GM12865 (cell line): ENCODE measurements around the gene GABRR2.
"Not testable (repeated sequence)": the region's sequence is repeated elsewhere in the genome, so short reads cannot be mapped to it uniquely, and the experiment has no call there.

Experiments used
- DNase-seq: peaks from one replicate; pipeline ENCODE4 v3.0.0; 2010; ENCODE audit warnings: low read depth
- H3K4me3 ChIP-seq: 2 replicates; pipeline ENCODE4 v1.5.1; 2011; ENCODE audit warnings: mild to moderate bottlenecking, low read depth, low read length, control low read depth
- TF ChIP-seq, protein P1 (sequence below): IDR thresholded peaks from 2 replicates; pipeline ENCODE4 v1.5.1; 2011; ENCODE audit warnings: low read length, control low read depth, low read depth, inconsistent platforms; ENCODE audit not compliant: insufficient read depth; ENCODE audit errors: missing control alignments

The GABRR2 gene

DNA sequence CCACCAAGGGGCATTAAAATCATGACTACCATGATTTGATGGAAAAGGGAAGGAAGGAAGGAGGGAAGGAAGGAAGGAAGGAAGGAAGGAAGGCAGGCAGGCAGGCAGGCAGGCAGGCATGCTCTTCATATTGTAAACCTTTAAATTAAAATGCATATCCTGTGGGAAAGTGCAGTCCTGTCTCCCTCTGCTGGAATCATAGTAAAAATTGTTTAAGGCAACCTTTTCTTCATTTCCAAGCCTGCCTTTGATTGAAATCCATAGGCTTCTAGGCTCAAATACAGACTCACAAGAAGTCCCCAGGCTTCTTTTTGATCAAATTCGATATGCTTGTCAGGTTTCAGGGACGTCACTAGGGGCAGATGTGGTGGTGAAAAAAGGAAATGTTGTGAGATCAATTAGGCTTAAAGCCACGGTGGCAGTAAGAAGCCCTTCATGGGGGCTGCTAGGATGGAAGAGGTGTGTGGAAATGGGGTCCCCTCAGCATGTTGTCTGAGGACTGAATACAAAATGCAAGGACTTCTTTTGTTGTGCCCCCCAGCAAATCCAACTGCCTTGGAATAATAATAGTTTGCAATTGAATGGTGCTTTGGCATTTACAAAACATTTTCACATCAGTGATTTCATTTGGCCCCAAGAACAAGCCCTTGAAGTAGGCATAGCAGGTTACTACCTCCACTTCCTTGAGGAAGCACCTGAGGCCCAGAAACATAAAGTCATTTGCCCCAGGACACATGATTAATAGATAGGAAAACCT, 72.3 kb downstream of the GABRR2 start:
- peak; percentile 47 for DNase-seq
- TF ChIP-seq, protein P1, sequence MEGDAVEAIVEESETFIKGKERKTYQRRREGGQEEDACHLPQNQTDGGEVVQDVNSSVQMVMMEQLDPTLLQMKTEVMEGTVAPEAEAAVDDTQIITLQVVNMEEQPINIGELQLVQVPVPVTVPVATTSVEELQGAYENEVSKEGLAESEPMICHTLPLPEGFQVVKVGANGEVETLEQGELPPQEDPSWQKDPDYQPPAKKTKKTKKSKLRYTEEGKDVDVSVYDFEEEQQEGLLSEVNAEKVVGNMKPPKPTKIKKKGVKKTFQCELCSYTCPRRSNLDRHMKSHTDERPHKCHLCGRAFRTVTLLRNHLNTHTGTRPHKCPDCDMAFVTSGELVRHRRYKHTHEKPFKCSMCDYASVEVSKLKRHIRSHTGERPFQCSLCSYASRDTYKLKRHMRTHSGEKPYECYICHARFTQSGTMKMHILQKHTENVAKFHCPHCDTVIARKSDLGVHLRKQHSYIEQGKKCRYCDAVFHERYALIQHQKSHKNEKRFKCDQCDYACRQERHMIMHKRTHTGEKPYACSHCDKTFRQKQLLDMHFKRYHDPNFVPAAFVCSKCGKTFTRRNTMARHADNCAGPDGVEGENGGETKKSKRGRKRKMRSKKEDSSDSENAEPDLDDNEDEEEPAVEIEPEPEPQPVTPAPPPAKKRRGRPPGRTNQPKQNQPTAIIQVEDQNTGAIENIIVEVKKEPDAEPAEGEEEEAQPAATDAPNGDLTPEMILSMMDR, result peak; percentile 40
- no peak overlapping the region for H3K4me3 ChIP-seq

DNA sequence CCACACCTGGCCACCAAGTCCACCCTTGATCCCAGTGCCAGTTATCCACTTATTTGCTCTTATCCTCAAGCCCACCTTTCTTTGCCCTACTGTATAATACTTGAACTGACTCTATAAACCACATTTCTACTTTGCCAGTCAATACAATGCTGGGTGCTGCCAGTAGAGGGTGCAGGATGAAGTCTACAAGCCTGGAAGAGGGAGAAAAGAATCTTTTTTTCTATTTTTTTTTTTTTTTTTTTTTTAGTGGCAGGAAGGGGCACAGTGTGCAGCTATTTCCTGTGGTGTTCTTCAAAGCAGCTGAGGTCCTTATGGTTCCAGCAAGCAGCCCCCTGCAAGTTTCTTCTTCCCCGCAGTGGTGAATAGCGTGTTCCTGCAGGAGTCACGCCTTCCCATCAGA, 75.8 kb downstream of the GABRR2 start:
- DNase-seq, result peak; percentile 52
- H3K4me3 ChIP-seq, result no peak overlapping the region
- TF ChIP-seq, protein P1, result peak; percentile 45

DNA sequence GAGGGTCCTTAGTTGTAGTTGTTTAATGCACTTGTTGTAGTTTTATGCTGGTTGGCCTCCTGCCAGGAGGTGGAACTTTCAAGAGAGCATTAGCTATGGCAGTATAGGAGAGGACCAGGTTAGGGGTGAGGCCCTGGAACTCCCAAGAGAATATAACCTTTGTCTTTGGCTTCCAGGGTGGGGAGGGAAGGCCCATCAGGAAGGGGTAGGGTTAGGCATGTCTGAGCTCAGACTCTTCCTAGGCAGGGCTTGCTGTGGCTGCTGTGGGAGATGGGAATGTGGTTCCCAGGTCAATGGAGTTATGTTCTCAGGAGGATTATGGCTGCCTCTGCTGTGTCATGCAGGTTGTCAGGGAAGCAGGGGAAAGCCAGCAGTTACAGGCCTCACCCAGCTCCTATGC, 77.9 kb downstream of the GABRR2 start:
- DNase-seq, result no peak
- TF ChIP-seq, protein P1, result no peak
- no peak overlapping the region for H3K4me3 ChIP-seq

DNA sequence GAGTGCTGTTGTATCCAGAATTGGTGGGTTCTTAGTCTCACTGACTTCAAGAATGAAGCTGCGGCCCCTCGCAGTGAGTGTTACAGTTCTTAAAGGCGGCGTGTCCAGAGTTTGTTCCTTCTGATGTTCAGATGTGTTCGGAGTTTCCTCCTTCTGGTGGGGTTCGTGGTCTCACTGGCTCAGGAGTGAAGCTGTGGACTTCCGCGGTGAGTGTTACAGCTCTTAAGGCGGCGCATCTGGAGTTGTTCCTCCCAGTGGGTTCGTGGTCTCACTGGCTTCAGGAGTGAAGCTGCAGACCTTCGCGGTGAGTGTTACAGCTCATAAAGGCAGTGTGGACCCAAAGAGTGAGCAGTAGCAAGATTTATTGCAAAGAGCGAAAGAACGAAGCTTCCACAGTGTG, 81.5 kb downstream of the GABRR2 start:
- DNase-seq, H3K4me3 ChIP-seq: not testable (repeated sequence)

DNA sequence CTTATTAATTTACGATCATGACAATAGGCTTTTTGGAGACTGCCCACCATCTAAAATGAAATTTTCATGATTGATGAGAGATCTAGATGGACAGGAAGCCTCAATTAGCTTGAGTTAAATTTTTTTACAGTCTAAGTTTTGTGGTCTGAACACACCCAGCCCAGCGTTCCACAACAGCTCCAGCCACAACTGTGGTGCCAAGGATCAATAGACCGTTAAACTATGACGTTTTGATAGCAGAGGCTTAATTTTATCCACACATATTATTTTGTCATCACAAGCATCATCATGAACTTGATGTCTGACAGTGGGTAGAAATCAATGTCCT, 92.4 kb downstream of the GABRR2 start:
- H3K4me3 ChIP-seq, result no peak overlapping the region
- DNase-seq, result no peak
- TF ChIP-seq, protein P1, result no peak

DNA sequence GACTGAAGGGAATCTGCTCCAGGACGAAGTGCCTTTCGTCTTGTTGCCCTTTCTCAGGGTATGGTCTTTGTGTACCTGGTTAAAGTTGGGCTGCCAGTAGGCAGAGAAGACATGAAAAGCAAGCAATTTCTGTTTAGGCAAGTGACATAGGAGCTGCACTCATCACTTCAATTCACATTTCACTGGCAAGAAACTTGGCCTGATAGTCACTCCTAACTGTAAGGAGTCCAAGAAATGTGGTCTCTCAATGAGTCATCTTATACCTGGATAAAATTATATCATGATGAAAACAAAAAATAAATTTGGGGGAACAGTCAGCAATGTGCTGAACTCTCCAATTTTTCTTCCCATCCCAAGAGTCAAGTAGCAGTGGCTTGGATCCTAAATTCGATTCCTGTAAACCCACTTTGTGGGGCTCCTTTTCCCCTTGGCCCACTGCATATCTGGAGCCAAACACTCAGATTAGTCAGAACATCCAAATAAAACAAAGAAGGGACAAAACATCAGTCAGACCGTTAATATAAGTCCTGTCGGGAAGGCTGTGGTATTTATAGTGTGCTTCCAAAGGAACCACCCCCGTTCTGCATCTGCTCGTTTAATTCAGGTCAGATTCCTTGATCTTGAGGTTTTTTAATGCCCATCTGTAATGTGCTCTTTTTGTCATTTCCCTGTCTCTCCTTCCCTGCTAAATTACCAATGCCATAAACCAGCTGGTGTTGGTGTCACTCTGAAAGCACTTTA, 93.0 kb downstream of the GABRR2 start:
- TF ChIP-seq, protein P1, result no peak
- H3K4me3 ChIP-seq, result no peak overlapping the region
- DNase-seq, result no peak

DNA sequence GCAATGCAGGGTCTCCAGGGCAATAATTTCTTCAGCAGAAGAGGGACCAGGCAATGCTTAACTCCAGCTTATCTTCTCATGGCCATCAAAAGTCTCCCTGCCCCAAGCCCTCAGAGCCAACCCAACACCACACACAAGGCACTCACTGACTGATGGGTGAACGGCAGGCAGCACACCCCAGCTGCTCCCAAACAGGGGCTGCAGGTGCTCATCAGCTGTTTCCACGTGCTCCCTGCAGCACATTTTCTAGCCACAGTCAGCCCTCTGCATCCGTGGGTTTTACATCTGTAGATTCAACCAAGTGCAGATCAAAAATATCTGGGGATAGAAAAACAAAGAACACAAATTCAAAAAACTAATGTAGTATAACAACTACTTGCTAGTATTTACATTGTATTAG, 94.0 kb downstream of the GABRR2 start:
- TF ChIP-seq, protein P1, result no peak
- no peak for DNase-seq
- no peak overlapping the region for H3K4me3 ChIP-seq
